Measurements from ENCODE around the gene MAPK1IP1L. TPM values are rescaled to one million over a fixed set of nuclear protein-coding genes. Genes with fewer than 3 reads are reported as not detected.

The MAPK1IP1L gene
- total RNA-seq, 4 donors from 2014 or later: 36.8 to 73.7 (median 54.0) TPM

DNA sequence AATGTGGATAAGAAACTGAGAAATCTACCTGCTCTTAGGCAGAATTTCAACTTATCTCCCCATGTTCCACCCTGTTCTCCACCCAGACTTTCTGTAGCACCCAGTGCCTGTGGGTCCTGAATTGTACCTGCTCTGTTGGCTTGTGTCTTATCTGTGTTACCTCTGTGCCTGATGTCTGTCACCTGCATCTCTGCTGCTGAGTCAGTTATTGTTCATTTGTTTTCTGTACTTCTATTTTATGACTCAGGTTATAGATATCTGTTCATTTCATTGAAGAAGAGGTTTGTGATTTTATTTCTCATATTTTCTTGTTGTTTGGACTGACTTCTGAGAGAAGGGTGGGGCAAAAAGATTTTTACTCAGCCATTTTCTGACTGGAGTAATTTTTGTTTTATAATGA lies 12.7 kb upstream of the MAPK1IP1L start:
- H3K4me3 ChIP-seq (ENCODE audit: low read depth, poor library complexity, severe bottlenecking): no peak overlapping the region
- TF ChIP-seq, protein P1, sequence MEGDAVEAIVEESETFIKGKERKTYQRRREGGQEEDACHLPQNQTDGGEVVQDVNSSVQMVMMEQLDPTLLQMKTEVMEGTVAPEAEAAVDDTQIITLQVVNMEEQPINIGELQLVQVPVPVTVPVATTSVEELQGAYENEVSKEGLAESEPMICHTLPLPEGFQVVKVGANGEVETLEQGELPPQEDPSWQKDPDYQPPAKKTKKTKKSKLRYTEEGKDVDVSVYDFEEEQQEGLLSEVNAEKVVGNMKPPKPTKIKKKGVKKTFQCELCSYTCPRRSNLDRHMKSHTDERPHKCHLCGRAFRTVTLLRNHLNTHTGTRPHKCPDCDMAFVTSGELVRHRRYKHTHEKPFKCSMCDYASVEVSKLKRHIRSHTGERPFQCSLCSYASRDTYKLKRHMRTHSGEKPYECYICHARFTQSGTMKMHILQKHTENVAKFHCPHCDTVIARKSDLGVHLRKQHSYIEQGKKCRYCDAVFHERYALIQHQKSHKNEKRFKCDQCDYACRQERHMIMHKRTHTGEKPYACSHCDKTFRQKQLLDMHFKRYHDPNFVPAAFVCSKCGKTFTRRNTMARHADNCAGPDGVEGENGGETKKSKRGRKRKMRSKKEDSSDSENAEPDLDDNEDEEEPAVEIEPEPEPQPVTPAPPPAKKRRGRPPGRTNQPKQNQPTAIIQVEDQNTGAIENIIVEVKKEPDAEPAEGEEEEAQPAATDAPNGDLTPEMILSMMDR (IDR thresholded peaks at IDR 0.05): no peak
- no peak for TF ChIP-seq POLR2A (IDR thresholded peaks at IDR 0.05)
- no peak for DNase-seq (ENCODE audit: low spot score in 2 of 2)
- intact Hi-C loops (cut with DNase I; ENCODE audit: low total_unique reads): no loop called here

DNA sequence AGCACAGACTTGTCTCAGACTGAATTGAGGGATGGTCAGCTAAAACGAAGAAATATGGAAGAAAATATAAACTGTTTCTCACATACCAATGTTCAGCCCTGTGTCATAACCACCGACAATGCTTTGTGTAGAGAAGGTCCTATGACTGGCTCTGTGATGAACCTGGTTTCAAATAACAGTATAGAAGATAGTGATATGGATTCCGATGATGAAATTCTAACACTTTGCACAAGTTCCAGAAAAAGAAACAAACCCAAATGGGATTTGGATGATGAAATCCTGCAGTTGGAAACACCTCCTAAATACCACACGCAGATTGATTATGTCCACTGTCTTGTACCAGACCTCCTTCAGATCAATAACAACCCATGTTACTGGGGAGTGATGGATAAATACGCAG lies 7.9 kb upstream of the MAPK1IP1L start:
- intact Hi-C loops (cut with DNase I; ENCODE audit: low total_unique reads): no loop called here
- DNase-seq (ENCODE audit: low spot score in 2 of 2): no peak
- WGBS, 2 donors: 95 to 96% methylated on average over 5 of the region's 5 CpGs
- H3K4me3 ChIP-seq (ENCODE audit: low read depth, poor library complexity, severe bottlenecking): no peak overlapping the region
- no peak for TF ChIP-seq POLR2A (IDR thresholded peaks at IDR 0.05)
- TF ChIP-seq, protein P1 (IDR thresholded peaks at IDR 0.05): no peak

DNA sequence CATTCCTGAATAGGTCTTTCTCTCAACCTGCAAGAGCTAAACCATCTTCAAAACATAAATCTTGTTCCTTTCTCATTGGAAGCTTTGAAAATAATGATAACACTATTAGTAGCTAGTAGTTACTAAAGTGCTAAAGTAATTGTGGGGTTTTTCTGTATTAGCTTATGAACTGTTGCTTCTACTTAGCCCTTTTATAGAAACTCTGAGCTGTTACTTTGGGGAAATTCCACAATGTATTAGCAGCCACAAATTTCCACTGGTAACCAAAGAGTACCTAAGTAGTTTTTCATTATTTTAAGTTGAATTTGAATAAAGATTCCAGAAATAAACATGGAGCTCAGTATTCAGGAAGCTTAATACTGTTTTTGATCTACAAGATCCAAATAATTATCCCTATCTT lies 6.4 kb upstream of the MAPK1IP1L start:
- intact Hi-C loops (cut with DNase I; ENCODE audit: low total_unique reads): no loop called here
- H3K4me3 ChIP-seq (ENCODE audit: low read depth, poor library complexity, severe bottlenecking): no peak overlapping the region
- TF ChIP-seq, protein P1 (IDR thresholded peaks at IDR 0.05): no peak
- TF ChIP-seq POLR2A (IDR thresholded peaks at IDR 0.05): no peak

DNA sequence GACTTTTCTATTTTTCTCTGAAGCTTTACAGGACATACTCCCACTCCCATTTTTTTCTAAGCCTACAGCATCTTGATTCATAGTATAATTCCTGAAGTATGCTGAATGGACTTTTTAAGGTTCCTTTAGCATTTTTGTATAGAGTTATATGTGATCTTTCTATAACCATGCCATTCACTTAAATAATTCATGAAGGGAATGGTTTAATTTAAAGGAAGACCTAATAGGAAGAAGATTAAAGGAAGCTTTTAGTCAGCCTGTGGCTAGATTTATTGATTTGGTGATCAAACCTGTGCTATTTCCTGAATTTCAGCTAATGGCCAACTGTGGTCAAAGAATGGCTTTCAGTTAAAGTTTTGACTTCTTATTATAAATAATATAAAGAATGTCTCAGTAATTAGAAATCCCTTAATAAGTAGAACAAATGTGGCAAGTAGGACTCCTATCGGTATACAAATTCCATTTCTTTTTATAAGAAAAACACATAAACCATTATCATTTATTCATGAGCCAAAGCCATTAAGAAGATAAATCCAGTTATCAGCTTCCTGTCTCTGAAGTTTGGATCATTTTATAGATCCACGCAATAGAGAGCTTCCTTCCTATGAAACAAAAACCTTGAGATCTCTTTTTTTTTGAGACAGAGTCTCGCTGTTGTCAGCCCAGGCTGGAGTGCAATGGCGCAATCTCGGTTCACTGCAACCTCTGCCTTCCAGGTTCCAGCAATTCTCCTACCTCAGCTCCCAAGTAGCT lies 4.0 kb upstream of the MAPK1IP1L start:
- no peak overlapping the region for H3K4me3 ChIP-seq (ENCODE audit: low read depth, poor library complexity, severe bottlenecking)
- intact Hi-C loops (cut with DNase I; ENCODE audit: low total_unique reads): no loop called here
- no peak for DNase-seq (ENCODE audit: low spot score in 2 of 2)
- WGBS, 2 donors: 95 to 97% methylated on average over 5 of the region's 5 CpGs
- no peak for TF ChIP-seq POLR2A (IDR thresholded peaks at IDR 0.05)
- TF ChIP-seq, protein P1 (IDR thresholded peaks at IDR 0.05): no peak

More for the DNA sequence above, 6.4 kb upstream of the MAPK1IP1L start:
- no peak for DNase-seq (ENCODE audit: low spot score in 2 of 2)

DNA sequence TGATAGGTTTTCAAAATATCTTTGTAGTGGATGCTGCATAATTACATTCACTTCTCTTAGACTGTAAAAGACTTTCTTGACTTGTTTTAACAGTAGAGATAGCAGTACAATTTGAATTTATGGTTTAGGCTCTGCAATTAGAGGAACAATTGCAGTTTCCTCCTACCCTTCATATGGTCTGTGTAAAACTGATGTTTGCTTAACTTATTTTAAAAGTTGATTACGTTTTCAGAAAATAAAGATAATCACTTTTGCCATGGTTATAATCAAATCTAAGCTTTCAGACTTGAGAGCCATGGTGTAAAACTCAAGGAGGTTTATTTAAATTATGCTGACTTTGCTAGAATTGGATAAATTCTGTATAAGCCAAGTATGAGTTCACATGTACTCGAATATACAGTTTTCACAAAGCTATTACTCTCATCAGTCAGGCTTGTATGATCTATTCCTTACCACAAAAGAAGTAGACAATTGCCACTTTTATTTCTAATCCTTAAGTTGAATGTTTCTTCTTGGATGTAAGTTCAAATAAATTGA lies 2.5 kb upstream of the MAPK1IP1L start:
- intact Hi-C loops (cut with DNase I; ENCODE audit: low total_unique reads): no loop called here

More for the DNA sequence above, 2.5 kb upstream of the MAPK1IP1L start:
- TF ChIP-seq POLR2A (IDR thresholded peaks at IDR 0.05): no peak
- TF ChIP-seq, protein P1 (IDR thresholded peaks at IDR 0.05): no peak
- WGBS, 2 donors: 83 to 87% methylated on average over 2 of the region's 2 CpGs
- no peak overlapping the region for H3K4me3 ChIP-seq (ENCODE audit: low read depth, poor library complexity, severe bottlenecking)
- DNase-seq (ENCODE audit: low spot score in 2 of 2): no peak
